Esophagus squamous epithelium (tissue), 4 donors: Measurements from ENCODE around the gene GPX3.

Experiments used
- POLR2A ChIP-seq, 4 donors: fragments of 450-650 bp; IDR thresholded peaks; one replicate each; pipeline ENCODE4 v1.6.1; 2017; ENCODE audit warnings: antibody characterized with exemption in 4 of 4, mild to moderate bottlenecking in 4 of 4, moderate library complexity in 3 of 4
- TF ChIP-seq, protein P1 (sequence below), 6 experiments: fragments of 450-650 bp in 4 of 6; fragments of 200-600 bp in 2 of 6; sonication (generic) in 2 of 6; IDR thresholded peaks; one replicate each; pipeline ENCODE4 v1.5.1; 2016 to 2019; ENCODE audit warnings: antibody characterized with exemption in 6 of 6, mild to moderate bottlenecking in 4 of 6, moderate library complexity in 4 of 6

DNA sequence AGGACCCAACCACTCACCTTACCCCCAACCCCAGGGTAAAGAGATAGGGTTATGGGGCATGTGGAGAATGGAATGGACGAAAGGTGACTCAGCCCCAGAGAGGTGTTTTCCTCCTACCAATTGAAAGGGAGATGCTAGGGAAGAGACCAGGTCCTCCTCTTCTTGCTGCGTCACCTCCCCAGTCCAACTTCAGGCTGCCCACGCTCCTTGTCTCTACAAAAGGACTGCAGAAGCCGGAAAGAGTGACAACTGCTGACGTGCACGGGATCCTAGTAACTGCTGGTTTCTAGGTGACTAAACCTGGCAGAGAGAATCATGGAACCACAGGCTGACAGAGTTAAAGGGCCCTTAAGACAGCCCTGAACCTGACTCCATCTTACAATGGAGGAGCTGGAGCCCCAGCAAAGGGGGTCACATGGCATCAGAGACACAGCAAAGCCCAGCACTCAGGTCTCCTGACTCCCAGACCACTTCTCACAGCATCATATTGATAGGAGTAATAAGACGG lies 2.2 kb downstream of the GPX3 start:
- TF ChIP-seq, protein P1, sequence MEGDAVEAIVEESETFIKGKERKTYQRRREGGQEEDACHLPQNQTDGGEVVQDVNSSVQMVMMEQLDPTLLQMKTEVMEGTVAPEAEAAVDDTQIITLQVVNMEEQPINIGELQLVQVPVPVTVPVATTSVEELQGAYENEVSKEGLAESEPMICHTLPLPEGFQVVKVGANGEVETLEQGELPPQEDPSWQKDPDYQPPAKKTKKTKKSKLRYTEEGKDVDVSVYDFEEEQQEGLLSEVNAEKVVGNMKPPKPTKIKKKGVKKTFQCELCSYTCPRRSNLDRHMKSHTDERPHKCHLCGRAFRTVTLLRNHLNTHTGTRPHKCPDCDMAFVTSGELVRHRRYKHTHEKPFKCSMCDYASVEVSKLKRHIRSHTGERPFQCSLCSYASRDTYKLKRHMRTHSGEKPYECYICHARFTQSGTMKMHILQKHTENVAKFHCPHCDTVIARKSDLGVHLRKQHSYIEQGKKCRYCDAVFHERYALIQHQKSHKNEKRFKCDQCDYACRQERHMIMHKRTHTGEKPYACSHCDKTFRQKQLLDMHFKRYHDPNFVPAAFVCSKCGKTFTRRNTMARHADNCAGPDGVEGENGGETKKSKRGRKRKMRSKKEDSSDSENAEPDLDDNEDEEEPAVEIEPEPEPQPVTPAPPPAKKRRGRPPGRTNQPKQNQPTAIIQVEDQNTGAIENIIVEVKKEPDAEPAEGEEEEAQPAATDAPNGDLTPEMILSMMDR (IDR thresholded peaks at IDR 0.05): no peak
- TF ChIP-seq POLR2A (IDR thresholded peaks at IDR 0.05): no peak
